Stimulated activated CD4-positive, alpha-beta T cell treated with anti-CD3 and anti-CD28 coated beads, Interleukin-2, amount 100 ng/mL, for 24 hours (primary cell): Measurements from ENCODE around the gene CHPF.

Source experiments
- DNase-seq, 2 donors: peaks; one replicate each; pipeline ENCODE4 v3.0.0-alpha.2; 2020

The CHPF gene

GRCh38 chr2:219511547-219512325 lies 31.9 kb downstream of the CHPF start:
- no peak for DNase-seq

- DNase-seq, result no peak
Observed at GRCh38 chr2:219510512-219511135, 33.0 kb downstream of the CHPF start.

GRCh38 chr2:219509780-219510511 lies 33.7 kb downstream of the CHPF start:
- DNase-seq, result peak; percentile 57 to 61

DNA sequence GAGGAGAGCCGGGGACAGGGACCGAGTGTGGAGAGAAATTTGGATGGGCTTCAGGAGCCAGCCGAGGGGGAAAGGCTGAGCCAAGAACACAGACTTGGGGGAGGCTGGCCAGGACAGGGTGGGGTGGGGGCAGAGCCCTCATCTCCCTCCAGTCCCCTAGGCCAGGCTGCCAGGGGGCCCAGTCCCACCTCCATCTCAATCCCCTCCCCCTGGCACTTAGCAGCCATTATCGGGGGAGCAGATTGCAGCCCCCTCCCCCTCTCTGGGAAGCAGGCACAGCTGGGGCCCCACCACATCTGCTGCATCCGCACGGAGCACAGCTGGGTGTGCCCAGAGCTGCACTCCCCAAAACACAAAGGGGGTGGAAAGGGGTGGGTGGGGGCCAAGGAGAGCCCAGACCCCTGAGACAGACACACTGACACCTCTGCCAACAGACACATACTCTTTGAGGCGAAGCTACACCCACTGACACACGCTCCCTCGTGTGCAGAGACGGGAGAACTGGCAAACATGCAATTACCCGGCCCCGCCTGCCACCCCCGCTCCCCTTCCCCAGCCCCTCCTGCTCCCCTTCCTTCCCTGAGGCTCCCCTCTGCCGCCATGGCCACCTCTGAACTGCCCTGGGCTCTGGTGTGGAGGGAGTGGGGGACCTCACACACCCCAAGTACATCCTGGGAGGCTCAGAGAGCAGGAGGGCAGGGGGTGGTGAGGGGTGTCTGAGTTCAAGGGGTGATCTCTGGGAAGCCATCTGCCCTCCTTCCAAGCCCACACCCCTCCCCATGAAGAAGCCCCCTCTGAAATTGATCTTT lies 34.4 kb downstream of the CHPF start:
- no peak for DNase-seq

DNA sequence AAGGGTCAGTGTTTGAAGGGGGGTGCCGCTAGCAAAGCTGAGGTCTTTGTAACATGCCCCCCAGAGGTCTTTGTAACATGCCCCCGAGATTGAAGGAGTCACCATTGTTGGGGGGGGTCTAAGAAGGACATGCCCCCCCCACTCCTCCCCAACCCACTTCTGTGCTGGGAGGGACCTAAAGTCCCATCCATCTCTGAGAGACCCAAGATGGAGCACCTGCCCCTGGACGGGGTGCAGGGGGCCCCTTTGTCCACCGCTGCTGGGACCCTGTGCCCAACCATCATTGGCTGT lies 35.2 kb downstream of the CHPF start:
- no peak for DNase-seq

- no peak for DNase-seq
Observed at GRCh38 chr2:219507581-219508443, 35.8 kb downstream of the CHPF start.

DNA sequence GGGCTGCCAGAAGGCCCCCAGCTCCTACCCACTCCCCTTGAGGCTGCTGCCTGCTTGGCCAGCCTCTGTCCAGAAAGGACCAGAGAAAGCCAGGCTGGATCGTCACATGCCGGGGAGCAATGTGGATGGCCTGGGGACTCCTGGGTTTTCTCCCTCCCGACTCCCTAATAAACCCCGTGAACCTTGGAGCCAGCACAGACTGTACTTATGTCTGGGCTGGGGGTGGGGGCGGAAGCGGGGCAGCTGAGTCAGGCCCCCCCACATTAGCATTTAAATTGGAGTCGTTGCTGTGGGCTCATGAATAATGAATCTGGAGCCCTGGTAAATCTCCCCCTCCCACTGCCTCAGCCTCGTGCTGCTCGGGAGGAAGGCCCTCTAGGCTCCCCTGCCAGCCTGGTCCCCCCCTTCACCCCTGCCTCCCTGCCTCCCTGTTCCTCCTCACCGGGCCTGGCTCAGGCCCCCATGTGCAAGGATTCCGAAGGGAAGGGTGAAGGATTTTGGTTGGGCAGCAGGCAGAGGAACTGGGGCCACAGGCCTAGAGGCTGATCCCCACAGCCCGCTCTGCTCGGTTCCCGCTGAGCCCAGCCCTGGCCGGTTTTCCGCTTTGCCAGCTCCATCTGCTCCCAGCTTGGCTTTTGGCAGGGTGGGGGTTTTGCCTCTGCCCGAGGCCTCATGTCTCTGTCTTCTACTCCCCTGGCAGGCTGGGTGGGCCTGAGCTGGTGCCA lies 36.6 kb downstream of the CHPF start:
- no peak for DNase-seq

- DNase-seq, result no peak
Observed at GRCh38 chr2:219506153-219506801, 37.3 kb downstream of the CHPF start.

DNA sequence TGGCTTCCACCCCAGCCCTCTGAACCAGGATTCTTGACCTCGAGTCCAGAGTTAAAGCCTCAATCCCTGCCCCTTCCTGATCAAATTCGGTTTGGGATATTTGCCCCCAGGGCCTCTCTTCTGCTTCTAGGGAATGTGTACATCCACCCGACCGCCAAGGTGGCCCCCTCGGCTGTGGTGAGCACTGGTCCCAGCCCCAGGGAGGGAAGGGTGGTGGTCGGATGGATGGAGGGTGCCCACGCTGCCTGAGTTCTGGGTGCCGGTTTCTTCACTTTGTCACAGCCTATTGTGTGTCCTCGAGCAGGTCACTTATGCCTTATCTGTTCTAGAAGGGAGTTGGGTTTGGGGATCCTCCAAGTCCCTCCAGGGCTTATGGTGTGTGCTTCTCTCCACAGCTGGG lies 38.0 kb downstream of the CHPF start:
- DNase-seq, result no peak

DNA sequence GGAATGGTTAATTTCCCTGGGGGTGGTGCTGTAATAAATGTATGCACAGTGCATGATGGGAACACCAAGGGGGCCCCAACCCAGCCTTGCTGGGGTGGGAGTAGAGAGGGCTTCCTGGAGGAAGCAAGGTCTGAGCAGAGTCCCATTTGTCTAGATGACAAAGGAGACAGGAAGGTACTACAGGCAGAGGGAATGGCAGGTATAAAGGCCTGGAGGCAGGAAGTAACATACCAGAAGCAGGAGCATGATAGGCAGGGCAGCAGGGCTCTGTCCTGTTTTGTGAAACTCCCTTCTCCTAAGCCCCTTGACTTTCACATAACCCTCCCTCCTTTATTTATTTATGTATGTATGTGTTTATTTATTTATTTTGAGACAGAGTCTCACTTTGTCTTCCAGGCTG lies 41.0 kb downstream of the CHPF start:
- no peak for DNase-seq

- DNase-seq, result no peak
Observed at GRCh38 chr2:219501849-219502248, 41.8 kb downstream of the CHPF start.

DNA sequence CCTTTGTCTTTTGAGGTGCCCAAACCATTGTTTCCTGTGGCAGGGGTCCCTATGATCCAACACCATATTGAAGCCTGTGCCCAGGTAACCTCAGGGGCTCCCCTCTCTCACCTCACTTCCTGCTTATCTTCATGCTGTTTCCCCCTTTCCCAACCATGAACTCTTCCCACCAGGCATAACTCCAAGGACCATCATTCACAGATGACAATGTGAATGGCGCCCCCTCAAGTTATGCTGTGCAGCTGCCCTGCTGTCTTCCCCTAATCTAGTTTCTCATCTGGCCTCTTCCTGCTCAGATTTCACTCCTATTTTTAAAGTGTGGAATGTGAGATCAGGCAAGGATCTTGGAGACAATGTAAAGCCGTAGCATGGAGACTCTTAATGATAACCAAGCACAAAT lies 43.5 kb downstream of the CHPF start:
- DNase-seq, result no peak

GRCh38 chr2:219499555-219499954 lies 44.1 kb downstream of the CHPF start:
- no peak for DNase-seq

DNA sequence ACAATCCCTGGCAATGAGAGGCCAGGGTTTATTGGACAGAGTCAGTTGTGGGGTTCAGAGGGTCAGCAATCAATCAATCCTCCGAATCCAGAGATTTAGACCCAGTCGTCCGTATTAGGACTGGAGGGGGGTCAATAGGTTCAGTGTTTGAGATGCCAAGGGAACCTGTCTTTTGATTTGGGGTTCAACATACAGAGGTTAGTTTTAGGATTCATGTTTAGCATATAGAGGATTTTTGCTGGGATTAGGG lies 44.6 kb downstream of the CHPF start:
- DNase-seq, result no peak

- DNase-seq, result peak; percentile 93 to 94
Observed at GRCh38 chr2:219498280-219499057, 45.1 kb downstream of the CHPF start, which contains the start of gene GMPPA. GMPPA (plus strand) TSS chr2:219498891; CDS start chr2:219499976, 1,085 bp downstream.

DNA sequence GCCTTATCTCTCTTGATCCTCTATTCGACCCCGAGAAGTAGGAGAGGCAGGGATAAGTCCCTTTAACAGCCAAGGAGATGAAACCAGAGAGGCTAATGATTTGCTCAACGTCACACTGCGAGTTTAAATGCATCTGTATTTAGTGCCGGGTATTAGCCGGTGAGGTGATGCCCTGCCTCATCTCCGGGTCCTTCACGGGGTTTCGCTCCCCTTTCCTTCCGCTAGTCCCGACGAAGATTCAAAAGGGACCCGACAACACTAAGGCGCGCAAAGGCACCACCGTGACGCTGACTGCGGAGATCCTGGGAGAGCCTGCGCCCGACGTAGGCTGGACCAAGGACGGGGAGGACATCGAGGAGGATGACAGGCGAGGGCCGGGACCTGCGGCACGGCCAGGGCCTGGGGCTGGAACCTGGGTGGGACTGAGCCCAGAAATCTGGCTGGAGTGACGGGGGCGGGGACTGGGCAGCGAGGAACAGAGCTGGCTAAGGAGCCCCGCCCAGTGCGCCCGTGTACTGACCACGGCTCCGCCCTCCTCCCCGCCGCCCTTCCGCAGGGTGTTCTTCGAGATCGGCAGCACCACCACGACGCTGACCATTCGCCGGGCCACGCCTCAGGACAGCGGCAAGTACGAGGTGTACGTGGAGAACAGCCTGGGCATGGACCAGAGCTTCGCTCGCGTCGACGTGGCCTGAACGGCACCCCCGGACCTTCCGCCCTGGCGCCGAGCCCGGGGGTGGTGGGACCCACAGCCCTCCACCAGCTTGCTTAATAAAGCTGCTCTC lies 45.9 kb downstream of the CHPF start:
- DNase-seq, result peak; percentile 35 to 39

DNA sequence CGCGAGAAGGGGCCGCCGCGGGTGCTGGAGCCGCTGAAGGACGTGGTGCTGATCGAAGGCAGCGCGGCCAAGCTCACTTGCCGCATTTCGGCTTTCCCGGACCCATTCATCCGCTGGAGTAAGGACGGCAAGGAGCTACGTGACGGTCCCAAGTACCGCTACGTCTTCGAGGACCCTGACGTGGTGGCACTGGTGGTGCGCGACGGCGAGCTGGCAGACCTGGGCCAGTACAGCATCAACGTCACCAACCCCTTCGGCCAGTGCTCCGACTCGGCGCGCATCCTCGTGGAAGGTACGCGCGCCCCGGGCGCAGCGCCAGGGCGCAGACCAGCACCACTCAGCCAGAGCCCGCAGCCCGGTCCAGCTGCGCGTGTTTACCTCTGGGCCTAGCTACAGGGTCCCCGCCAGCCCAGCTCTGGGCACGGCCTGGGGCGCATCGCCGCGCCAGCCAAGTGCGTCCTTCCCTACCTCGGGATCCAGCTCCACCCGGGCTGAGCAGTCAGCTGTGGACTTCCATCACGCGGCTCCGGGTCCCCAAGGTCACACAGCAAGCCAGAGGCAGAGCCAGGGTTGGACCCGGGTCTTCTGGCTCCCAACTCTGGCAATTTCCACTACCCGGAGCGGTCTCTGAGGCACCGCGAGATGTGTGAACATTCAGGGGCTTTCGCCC lies 46.6 kb downstream of the CHPF start:
- DNase-seq, result no peak

DNA sequence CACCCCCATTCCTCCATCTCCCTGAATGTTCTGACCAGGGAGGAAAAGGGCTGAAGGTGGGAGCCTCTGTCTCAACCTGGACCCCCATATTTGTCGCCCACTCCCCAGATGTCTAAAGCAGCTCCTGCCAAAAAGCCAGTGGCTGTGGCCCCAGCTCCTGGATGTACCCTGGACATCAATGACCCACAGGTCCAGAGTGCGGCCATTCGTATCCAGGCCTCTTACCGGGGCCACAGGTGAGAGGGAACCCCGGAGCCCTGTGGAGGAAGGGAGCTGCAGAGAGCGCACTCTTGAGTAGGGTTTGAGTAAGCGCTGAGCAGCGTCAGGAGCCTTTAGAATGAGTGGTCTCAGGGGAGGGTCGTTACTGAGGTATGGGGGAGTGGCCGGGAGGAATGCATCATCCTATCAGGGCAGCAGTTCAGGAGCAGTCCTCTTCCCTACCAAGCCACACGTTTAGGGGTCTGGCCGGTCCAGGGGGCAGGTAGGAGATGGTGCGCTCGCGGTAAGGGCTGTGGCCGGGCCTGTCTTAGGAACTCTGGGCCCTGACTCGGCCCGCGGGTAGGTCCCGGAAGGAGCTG lies 47.3 kb downstream of the CHPF start:
- DNase-seq, result no peak
